ENCODE measurements around the gene SEC31A. TPM values are rescaled to one million over a fixed set of nuclear protein-coding genes. Genes with fewer than 3 reads are reported as not detected.

SEC31A gene
- polyA plus RNA-seq, 1 donor, result 311 TPM

- H3K4me3 ChIP-seq (ENCODE audit: low read length), result peak overlapping the region; percentile 64
- H3K4me1 ChIP-seq (ENCODE audit: control insufficient read depth, insufficient read depth, low read length), result no peaks in the 10 kb centered on the region
- DNase-seq, result peak; percentile 39 to 72
- H3K27ac ChIP-seq (ENCODE audit: low read length), result peak overlapping the region; percentile 45
- peaks cover 5% of the 10 kb centered on the region for H3K36me3 ChIP-seq (ENCODE audit: control insufficient read depth, insufficient read depth, low read length)
- peaks cover 2% of the 10 kb centered on the region for H3K27me3 ChIP-seq (ENCODE audit: control insufficient read depth, insufficient read depth, low read length)
- no peaks in the 10 kb centered on the region for H3K9me3 ChIP-seq (ENCODE audit: control insufficient read depth, low read depth, low read length)
- WGBS (ENCODE audit: insufficient coverage, low lambda C conversion rate), result no CpG with 5 or more reads among the region's 47 CpGs
These were observed 93.4 kb downstream of the SEC31A start for GRCh38 chr4:82797405-82798111.

DNA sequence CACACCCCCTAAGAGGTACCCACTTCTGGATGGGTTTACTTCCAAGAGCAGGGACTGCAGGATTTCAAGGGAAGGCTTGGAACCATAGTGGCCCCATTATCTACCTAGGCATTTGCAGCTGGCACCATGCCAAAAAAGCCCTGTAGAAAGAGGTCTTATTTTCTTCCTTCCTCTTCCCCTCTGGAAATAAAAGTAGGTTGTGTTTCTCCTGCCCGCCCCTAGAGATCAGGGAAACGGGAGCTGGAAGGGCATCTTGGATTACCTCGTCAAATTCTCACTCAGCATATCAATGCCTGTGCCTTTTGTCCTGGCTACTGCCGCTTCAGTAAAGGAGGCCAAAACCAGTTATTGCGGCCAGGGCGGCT is 93.9 kb downstream of the SEC31A start:
- Histone ChIP-seq H3K27ac (ENCODE audit: low read length) (peak overlapping the region; percentile 45), H3K9me3 (ENCODE audit: control insufficient read depth, low read depth, low read length) (no peaks in the 10 kb centered on the region), H3K27me3 (ENCODE audit: control insufficient read depth, insufficient read depth, low read length) (peaks cover 2% of the 10 kb centered on the region), H3K4me3 (ENCODE audit: low read length) (peak overlapping the region; percentile 64), H3K36me3 (ENCODE audit: control insufficient read depth, insufficient read depth, low read length) (peaks cover 5% of the 10 kb centered on the region), H3K4me1 (ENCODE audit: control insufficient read depth, insufficient read depth, low read length) (no peaks in the 10 kb centered on the region)
- peak in 1 of 2 donors; percentile 60 for DNase-seq
- WGBS (ENCODE audit: insufficient coverage, low lambda C conversion rate), result no CpG with 5 or more reads among the region's 6 CpGs

GRCh38 chr4:82792912-82793649 is 97.9 kb downstream of the SEC31A start:
- Histone ChIP-seq H3K9me3 (ENCODE audit: control insufficient read depth, low read depth, low read length) (no peaks in the 10 kb centered on the region), H3K4me1 (ENCODE audit: control insufficient read depth, insufficient read depth, low read length) (peaks cover 3% of the 10 kb centered on the region), H3K4me3 (ENCODE audit: low read length) (no peak overlapping the region), H3K27ac (ENCODE audit: low read length) (no peak overlapping the region), H3K36me3 (ENCODE audit: control insufficient read depth, insufficient read depth, low read length) (peaks cover 5% of the 10 kb centered on the region), H3K27me3 (ENCODE audit: control insufficient read depth, insufficient read depth, low read length) (no peaks in the 10 kb centered on the region)
- DNase-seq, result no peak
- 80% methylated on average over 1 of the region's 6 CpGs for WGBS (ENCODE audit: insufficient coverage, low lambda C conversion rate)

DNA sequence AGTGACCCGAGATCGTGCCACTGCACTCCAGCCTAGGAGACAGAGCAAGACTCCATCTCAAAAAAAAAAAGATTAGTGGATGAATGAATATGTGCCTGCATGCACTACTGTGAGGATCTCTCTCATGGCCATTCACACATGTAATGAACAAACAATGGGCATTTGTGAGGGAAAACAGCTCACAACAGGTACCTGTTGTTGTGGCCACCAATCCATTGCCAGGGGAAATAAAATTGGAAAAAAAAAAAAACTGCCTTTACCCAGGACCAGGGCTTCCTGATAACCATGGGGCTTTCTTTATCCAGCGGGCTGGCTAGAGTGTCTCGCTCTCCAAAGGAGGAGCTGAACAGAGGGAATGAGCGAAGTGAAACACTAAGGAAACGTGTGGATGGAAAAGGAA is 99.8 kb downstream of the SEC31A start:
- H3K4me1 ChIP-seq (ENCODE audit: control insufficient read depth, insufficient read depth, low read length), result peaks cover 4% of the 10 kb centered on the region
- no CpG with 5 or more reads among the region's 6 CpGs for WGBS (ENCODE audit: insufficient coverage, low lambda C conversion rate)
- DNase-seq, result no peak
- H3K4me3 ChIP-seq (ENCODE audit: low read length), result no peak overlapping the region
- H3K27me3 ChIP-seq (ENCODE audit: control insufficient read depth, insufficient read depth, low read length), result no peaks in the 10 kb centered on the region
- H3K27ac ChIP-seq (ENCODE audit: low read length), result no peak overlapping the region
- peaks cover 5% of the 10 kb centered on the region for H3K36me3 ChIP-seq (ENCODE audit: control insufficient read depth, insufficient read depth, low read length)
- H3K9me3 ChIP-seq (ENCODE audit: control insufficient read depth, low read depth, low read length), result no peaks in the 10 kb centered on the region

DNA sequence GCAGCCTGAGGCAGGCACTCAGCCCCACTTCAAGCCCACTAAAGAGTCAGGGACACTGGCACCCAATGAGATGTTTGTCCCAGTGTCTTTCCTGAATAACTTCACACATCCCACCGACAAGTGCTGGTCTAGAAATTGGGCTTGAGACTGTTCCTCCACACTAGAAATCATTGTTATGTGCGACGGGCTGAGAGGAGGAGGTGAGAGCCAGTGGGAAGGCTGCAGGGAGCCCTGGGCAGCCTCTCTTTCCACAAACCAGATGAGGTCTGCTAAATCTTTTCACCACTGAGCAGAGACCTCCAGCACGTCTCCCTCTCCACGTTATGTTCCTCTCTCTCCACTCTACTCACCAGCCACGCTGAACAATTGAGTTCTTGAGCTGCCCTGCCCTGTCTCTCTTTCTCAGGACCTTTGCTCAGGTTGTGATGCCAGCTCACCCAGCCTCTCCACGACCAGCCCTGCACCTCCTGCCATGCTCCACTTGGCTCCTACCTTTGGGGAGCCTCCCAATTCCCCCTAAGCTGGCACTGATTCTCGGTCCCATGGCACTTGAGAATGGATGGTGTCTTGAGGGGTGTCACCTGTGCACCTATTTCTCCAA is 100.8 kb downstream of the SEC31A start:
- no CpG with 5 or more reads among the region's 8 CpGs for WGBS (ENCODE audit: insufficient coverage, low lambda C conversion rate)
- Histone ChIP-seq H3K4me1 (ENCODE audit: control insufficient read depth, insufficient read depth, low read length) (peaks cover 13% of the 10 kb centered on the region), H3K27me3 (ENCODE audit: control insufficient read depth, insufficient read depth, low read length) (no peaks in the 10 kb centered on the region), H3K27ac (ENCODE audit: low read length) (no peak overlapping the region), H3K9me3 (ENCODE audit: control insufficient read depth, low read depth, low read length) (no peaks in the 10 kb centered on the region), H3K4me3 (ENCODE audit: low read length) (no peak overlapping the region), H3K36me3 (ENCODE audit: control insufficient read depth, insufficient read depth, low read length) (peaks cover 5% of the 10 kb centered on the region)
- no peak for DNase-seq

GRCh38 chr4:82789025-82789776 is 101.8 kb downstream of the SEC31A start:
- H3K4me1 ChIP-seq (ENCODE audit: control insufficient read depth, insufficient read depth, low read length), result peaks cover 22% of the 10 kb centered on the region
- no peak overlapping the region for H3K27ac ChIP-seq (ENCODE audit: low read length)
- H3K27me3 ChIP-seq (ENCODE audit: control insufficient read depth, insufficient read depth, low read length), result no peaks in the 10 kb centered on the region
- H3K36me3 ChIP-seq (ENCODE audit: control insufficient read depth, insufficient read depth, low read length), result peaks cover 2% of the 10 kb centered on the region
- 100% methylated on average over 1 of the region's 7 CpGs for WGBS (ENCODE audit: insufficient coverage, low lambda C conversion rate)
- H3K4me3 ChIP-seq (ENCODE audit: low read length), result no peak overlapping the region
- no peak for DNase-seq
- no peaks in the 10 kb centered on the region for H3K9me3 ChIP-seq (ENCODE audit: control insufficient read depth, low read depth, low read length)

DNA sequence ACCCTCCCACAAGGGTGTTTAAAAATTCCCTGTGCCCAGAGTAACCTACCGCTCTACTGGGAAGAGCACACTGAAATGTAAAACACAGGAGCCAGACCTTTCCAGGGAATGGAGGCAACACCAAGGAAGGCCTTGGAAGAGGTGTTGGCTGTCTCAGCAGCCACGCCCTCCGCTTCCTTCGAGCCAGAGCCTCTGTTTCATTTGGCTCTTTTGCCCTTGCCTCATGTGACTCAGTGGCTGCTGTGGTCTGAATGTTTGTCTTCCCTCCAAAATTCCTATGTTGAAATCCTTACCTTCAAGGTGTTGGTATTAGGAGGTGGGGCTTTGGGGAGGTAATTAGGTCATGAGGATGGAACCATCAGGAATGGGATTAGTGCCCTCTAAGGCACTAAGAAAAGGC is 103.6 kb downstream of the SEC31A start:
- H3K27me3 ChIP-seq (ENCODE audit: control insufficient read depth, insufficient read depth, low read length), result no peaks in the 10 kb centered on the region
- H3K4me3 ChIP-seq (ENCODE audit: low read length), result no peak overlapping the region
- H3K36me3 ChIP-seq (ENCODE audit: control insufficient read depth, insufficient read depth, low read length), result no peaks in the 10 kb centered on the region
- peaks cover 32% of the 10 kb centered on the region for H3K4me1 ChIP-seq (ENCODE audit: control insufficient read depth, insufficient read depth, low read length)
- H3K9me3 ChIP-seq (ENCODE audit: control insufficient read depth, low read depth, low read length), result no peaks in the 10 kb centered on the region
- no peak overlapping the region for H3K27ac ChIP-seq (ENCODE audit: low read length)
- no CpG with 5 or more reads among the region's 4 CpGs for WGBS (ENCODE audit: insufficient coverage, low lambda C conversion rate)
- no peak for DNase-seq

DNA sequence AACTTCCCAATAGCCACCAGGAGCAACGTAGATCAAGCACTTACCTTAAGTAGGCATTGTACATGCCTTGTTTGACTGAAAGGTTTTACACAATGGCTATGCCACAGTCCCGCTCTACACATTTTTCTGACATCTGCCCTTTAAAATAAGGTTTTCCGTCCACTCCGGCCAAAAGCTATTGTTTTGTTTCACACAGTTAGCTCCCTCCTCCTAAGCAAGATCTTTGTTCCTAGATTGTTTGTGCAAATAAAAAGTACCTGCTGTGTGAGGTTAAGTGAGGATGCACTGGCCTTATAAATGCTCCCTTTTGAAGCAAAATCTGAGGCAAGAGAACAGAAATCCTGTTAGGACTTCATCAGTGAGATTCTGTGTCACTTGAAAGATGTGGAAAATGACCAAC is 104.1 kb downstream of the SEC31A start:
- DNase-seq, result no peak
- Histone ChIP-seq H3K4me1 (ENCODE audit: control insufficient read depth, insufficient read depth, low read length) (peaks cover 37% of the 10 kb centered on the region), H3K36me3 (ENCODE audit: control insufficient read depth, insufficient read depth, low read length) (no peaks in the 10 kb centered on the region), H3K4me3 (ENCODE audit: low read length) (no peak overlapping the region), H3K27me3 (ENCODE audit: control insufficient read depth, insufficient read depth, low read length) (no peaks in the 10 kb centered on the region), H3K27ac (ENCODE audit: low read length) (no peak overlapping the region), H3K9me3 (ENCODE audit: control insufficient read depth, low read depth, low read length) (no peaks in the 10 kb centered on the region)
- no CpG with 5 or more reads among the region's 4 CpGs for WGBS (ENCODE audit: insufficient coverage, low lambda C conversion rate)

GRCh38 chr4:82785611-82786400 is 105.1 kb downstream of the SEC31A start:
- Histone ChIP-seq H3K36me3 (ENCODE audit: control insufficient read depth, insufficient read depth, low read length) (no peaks in the 10 kb centered on the region), H3K27ac (ENCODE audit: low read length) (peak overlapping the region; percentile 82), H3K4me1 (ENCODE audit: control insufficient read depth, insufficient read depth, low read length) (peaks cover 47% of the 10 kb centered on the region), H3K27me3 (ENCODE audit: control insufficient read depth, insufficient read depth, low read length) (no peaks in the 10 kb centered on the region), H3K4me3 (ENCODE audit: low read length) (no peak overlapping the region), H3K9me3 (ENCODE audit: control insufficient read depth, low read depth, low read length) (no peaks in the 10 kb centered on the region)
- no peak for DNase-seq
- WGBS (ENCODE audit: insufficient coverage, low lambda C conversion rate), result no CpG with 5 or more reads among the region's 5 CpGs

Data from large intestine (tissue), 3 donors.